Activated T-helper 1 cell treated with anti-CD3 and anti-CD28 coated beads, Interleukin-12 subunit alpha, Interleukin-12 subunit beta, Interleukin-2, Interleukin-4 antibody, amounts not matched to agents 30 ng/mL and 10 ng/mL and 1 ng/mL, durations not matched to agents 14 hours and 24 hours and 36 hours (primary cell): Measurements from ENCODE around the gene SIGLEC7. TPM values are rescaled to one million over a fixed set of nuclear protein-coding genes. Genes with fewer than 3 reads are reported as not detected.
A peak's percentile ranks its signal among the peaks of the same experiment; 100 is the strongest.

Source experiments
- DNase-seq: peaks from one replicate; pipeline ENCODE4 v3.0.0; 2021; ENCODE audit warnings: low spot score
- H3K27ac Mint-ChIP-seq: one replicate; pipeline ENCODE4 v1.8.0; 2021; ENCODE audit warnings: mild to moderate bottlenecking, mixed read lengths
- H3K27me3 Mint-ChIP-seq: one replicate; pipeline ENCODE4 v1.8.0; 2022; ENCODE audit warnings: mild to moderate bottlenecking, moderate library complexity, mixed read lengths; ENCODE audit not compliant: insufficient read depth
- H3K36me3 Mint-ChIP-seq: one replicate; pipeline ENCODE4 v1.8.0; 2021; ENCODE audit warnings: low read depth, mixed read lengths
- H3K4me1 Mint-ChIP-seq: one replicate; pipeline ENCODE4 v1.8.0; 2021; ENCODE audit warnings: low read depth, mixed read lengths
- H3K4me3 Mint-ChIP-seq: one replicate; pipeline ENCODE4 v1.8.0; 2021; ENCODE audit warnings: mild to moderate bottlenecking, moderate library complexity, mixed read lengths
- H3K9me3 Mint-ChIP-seq: one replicate; pipeline ENCODE4 v1.8.0; 2021; ENCODE audit warnings: mixed read lengths
- intact Hi-C: fragments of 100-400 bp; cut with micrococcal nuclease; formaldehyde crosslinking; loops from one replicate; pipeline ENCODE4 v1.15.1; 2024
- total RNA-seq: library from RNA; stranded (reverse); gene quantifications from 2 replicates; pipeline ENCODE4 v1.2.3, GENCODE V29; 2022

Gene SIGLEC7
- not detected in 2 replicates for total RNA-seq

DNA sequence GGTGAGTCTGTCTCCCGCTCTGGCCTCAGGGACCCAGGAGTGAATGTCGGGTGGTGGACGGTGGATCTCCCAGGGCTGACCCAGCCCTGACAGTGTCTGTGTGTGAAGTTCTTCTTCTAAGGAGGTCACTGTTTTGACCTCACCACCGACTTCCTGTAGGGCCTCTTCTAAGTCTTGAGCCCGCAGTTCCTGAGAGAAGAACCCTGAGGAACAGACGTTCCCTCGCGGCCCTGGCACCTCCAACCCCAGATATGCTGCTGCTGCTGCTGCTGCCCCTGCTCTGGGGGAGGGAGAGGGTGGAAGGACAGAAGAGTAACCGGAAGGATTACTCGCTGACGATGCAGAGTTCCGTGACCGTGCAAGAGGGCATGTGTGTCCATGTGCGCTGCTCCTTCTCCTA, at the start of gene SIGLEC7:
Gene SIGLEC7, plus strand, starts transcription at position 183 of the 400 bp plus-strand sequence. Its CDS starts 69 bp downstream, at position 252.
- peaks cover 2% of the 10 kb centered on the region for H3K27me3 Mint-ChIP-seq
- intact Hi-C loops: no loop called here
- peaks cover 5% of the 10 kb centered on the region for H3K4me1 Mint-ChIP-seq
- H3K9me3 Mint-ChIP-seq: no peaks in the 10 kb centered on the region
- H3K4me3 Mint-ChIP-seq: no peak within 1 kb of the TSS
- H3K27ac Mint-ChIP-seq: no peak within 1 kb of the TSS
- DNase-seq: no peak
- H3K36me3 Mint-ChIP-seq: no peaks in the 10 kb centered on the region

GRCh38 chr19:51093101-51093500, 49.0 kb upstream of the SIGLEC7 start:
- H3K27me3 Mint-ChIP-seq: no peaks in the 10 kb centered on the region
- peaks cover 7% of the 10 kb centered on the region for H3K36me3 Mint-ChIP-seq
- H3K9me3 Mint-ChIP-seq: no peaks in the 10 kb centered on the region
- peaks cover 9% of the 10 kb centered on the region for H3K4me1 Mint-ChIP-seq
- no peak overlapping the region for H3K27ac Mint-ChIP-seq
- intact Hi-C loops: no loop called here
- no peak overlapping the region for H3K4me3 Mint-ChIP-seq
- no peak for DNase-seq

DNA sequence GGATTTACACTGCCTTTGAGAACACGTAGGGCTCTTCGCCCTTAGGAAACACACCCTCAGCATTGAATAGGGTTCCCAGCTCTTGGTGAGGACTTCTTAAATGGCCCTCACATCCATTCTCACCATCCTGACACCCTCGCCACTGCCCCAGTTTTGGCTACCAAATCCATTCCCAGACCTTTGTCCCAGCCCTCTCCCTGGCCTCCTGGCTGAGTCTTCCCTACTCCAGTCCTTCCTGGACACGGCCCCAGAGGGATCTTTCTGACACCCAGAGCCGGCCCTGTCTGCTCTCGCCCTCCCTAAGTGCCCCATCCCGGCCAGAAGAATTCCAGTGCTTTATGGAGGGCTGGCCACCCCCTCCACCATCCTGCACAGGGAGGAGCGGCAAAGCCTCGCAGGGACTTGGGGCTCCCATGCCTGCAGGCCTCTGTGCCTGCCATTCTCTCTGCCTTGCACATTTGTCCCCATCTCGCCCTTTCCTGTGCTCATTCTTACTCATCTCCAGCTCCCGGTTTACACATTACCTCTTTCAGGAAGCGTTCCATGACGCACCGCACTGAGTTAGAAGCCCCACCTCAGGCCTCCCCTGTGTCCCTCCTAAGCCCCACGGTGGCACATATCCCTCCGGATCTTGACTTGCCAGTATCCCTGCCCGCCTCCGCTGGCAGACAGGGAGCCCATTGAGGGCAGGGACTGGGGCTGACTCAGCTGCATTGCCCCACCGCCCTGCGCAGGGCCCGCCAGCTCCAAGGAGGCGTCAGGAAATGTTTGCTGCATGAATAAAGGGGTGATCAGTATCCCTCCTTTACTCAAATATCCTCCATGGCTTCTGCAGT, 48.4 kb upstream of the SIGLEC7 start:
- no peaks in the 10 kb centered on the region for H3K27me3 Mint-ChIP-seq
- no peak overlapping the region for H3K27ac Mint-ChIP-seq
- H3K36me3 Mint-ChIP-seq: peaks cover 7% of the 10 kb centered on the region
- intact Hi-C loops: loop anchor here (2.0 kb wide), 1 partner anchor 163 kb away; no protein-coding TSS in a partner anchor
- H3K9me3 Mint-ChIP-seq: no peaks in the 10 kb centered on the region
- peaks cover 9% of the 10 kb centered on the region for H3K4me1 Mint-ChIP-seq
- H3K4me3 Mint-ChIP-seq: no peak overlapping the region
- DNase-seq: no peak

GRCh38 chr19:51094696-51095279, 47.3 kb upstream of the SIGLEC7 start:
- intact Hi-C loops: loop anchor here (2.0 kb wide), 1 partner anchor 164 kb away; no protein-coding TSS in a partner anchor
- Mint-ChIP-seq H3K4me1 (peaks cover 12% of the 10 kb centered on the region), H3K36me3 (peaks cover 12% of the 10 kb centered on the region), H3K4me3 (no peak overlapping the region), H3K27ac (no peak overlapping the region), H3K9me3 (no peaks in the 10 kb centered on the region), H3K27me3 (no peaks in the 10 kb centered on the region)
- DNase-seq: no peak

DNA sequence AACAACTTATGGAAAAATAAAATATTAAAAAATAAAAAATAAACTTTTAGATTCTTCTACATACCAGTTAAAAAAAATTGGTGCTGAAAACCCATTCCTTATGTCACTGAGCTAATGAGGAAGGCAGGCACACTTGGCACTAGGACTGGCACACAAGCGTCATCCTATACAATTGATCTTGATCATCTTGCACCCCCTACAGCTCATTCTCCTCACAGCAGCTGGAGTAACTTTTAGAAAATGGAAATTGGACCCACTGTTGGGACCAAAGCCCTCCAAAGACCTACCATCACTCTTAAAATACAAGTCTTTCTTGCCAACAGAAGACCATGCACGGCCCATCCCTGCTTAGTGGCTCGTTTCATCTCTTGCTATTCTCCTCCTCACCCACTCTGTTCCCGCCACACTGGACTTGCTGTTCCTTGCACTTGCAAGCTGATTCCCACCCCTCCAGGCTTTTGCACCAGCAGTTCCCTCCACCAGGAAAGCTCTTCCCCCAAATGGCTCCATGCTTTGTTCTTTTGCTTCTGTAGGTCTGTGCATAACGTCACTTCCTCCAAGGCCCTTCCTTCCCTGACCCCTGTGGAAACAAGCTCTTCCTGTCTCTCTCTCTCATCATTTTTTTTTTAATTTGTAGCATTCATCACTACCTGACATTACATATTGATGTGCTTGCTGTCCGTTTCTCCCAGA, 45.5 kb upstream of the SIGLEC7 start:
- H3K9me3 Mint-ChIP-seq: no peaks in the 10 kb centered on the region
- H3K36me3 Mint-ChIP-seq: peaks cover 15% of the 10 kb centered on the region
- intact Hi-C loops: loop anchor here (1.0 kb wide), 1 partner anchor 12 kb away; the partner anchor contains the start of gene CTU1
- no peaks in the 10 kb centered on the region for H3K27me3 Mint-ChIP-seq
- no peak overlapping the region for H3K27ac Mint-ChIP-seq
- no peak for DNase-seq
- H3K4me1 Mint-ChIP-seq: peaks cover 14% of the 10 kb centered on the region
- no peak overlapping the region for H3K4me3 Mint-ChIP-seq

DNA sequence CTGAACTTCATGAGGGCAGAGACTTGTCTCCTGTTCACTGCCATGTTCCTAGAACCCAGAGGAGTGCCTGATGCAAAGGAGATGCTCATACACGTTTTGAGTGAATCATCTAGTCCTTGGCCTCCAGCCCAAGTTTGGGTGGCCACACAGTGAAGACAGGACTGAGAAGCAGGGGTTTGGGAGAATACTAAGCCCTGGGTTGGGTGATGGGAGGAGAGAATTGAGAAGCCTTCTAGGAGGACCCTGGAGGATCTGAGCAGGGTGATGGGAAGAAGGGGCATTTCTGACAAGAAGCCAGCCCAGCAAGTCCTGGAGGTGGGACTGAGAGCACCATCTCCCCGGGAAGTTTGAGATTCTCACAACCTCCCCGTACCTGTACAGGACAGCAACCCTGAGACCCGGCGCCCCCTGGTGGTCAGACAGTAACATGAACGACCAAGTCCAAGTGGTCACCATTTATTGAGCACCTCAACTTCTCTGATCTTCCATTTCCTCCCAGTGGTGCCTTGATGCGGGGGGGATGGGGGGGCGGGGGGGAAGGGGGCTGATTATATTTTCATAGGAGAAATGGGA, 44.8 kb upstream of the SIGLEC7 start:
- peak overlapping the region; percentile 16 for H3K27ac Mint-ChIP-seq
- no peak overlapping the region for H3K4me3 Mint-ChIP-seq
- no peaks in the 10 kb centered on the region for H3K27me3 Mint-ChIP-seq
- intact Hi-C loops: loop anchor here (1.0 kb wide), 1 partner anchor 11 kb away; the partner anchor contains the start of gene CTU1
- H3K36me3 Mint-ChIP-seq: peaks cover 16% of the 10 kb centered on the region
- DNase-seq: peak; percentile 27
- H3K9me3 Mint-ChIP-seq: no peaks in the 10 kb centered on the region
- peaks cover 14% of the 10 kb centered on the region for H3K4me1 Mint-ChIP-seq

DNA sequence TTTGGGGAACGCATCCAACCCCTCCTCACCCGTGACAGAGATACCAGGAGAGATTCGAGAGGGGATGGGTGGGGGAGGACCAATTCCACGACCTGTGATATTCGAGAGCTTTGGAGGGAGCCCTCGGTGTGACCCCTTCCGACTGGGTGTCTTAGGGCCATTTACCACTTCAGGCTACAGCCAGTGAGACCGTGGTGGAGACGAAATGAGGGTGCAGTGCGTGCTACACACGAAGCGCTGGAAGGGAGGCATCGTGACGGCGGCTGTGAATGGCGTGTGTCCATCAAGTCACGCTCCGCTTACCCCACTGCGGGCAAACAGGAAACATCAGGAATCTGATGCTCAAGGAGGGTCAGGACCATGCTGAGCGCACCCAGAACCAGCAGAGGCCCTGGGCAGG, 44.3 kb upstream of the SIGLEC7 start:
- intact Hi-C loops: loop anchor here (1.0 kb wide), 1 partner anchor 11 kb away; the partner anchor contains the start of gene CTU1
- Mint-ChIP-seq H3K4me3 (no peak overlapping the region), H3K9me3 (no peaks in the 10 kb centered on the region), H3K4me1 (peaks cover 17% of the 10 kb centered on the region), H3K36me3 (peaks cover 19% of the 10 kb centered on the region), H3K27me3 (no peaks in the 10 kb centered on the region), H3K27ac (no peak overlapping the region)
- no peak for DNase-seq

DNA sequence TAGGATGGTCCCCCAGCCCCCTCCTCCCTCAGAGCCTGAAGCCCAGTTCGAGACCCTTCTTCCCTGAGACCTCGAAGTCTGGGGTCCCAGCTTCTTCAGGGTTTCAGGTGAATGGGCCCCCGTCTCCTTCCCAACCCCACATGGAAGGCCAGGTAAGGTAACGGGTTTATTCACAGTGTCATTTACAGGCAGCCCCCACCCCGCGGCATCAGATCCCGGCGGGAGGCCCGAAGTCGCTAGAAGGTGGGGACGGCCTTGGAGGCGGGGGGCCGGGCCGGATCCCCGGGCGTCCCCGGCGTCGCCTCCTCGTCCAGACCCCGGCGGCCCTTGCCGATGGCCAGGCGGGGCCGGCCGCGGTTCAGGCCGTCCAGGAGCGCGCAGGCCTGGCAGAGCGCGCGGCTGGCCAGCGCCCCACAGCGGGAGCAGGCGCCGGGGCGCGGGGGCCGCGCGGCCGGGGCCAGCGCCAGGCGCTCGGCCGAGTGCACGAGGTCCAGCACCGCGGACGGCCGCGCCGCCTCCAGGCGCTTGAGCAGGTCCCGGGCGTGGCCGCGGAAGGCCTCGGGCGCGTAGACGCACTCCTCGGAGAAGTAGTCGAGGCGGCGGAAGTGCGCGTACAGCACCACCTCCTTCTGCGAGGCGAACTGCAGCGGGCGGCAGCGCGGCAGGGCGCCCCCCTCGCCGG, 43.6 kb upstream of the SIGLEC7 start:
- intact Hi-C loops: no loop called here
- H3K27ac Mint-ChIP-seq: no peak overlapping the region
- peak; percentile 16 for DNase-seq
- H3K9me3 Mint-ChIP-seq: no peaks in the 10 kb centered on the region
- peaks cover 19% of the 10 kb centered on the region for H3K4me1 Mint-ChIP-seq
- H3K4me3 Mint-ChIP-seq: no peak overlapping the region
- no peaks in the 10 kb centered on the region for H3K27me3 Mint-ChIP-seq
- H3K36me3 Mint-ChIP-seq: peaks cover 25% of the 10 kb centered on the region

DNA sequence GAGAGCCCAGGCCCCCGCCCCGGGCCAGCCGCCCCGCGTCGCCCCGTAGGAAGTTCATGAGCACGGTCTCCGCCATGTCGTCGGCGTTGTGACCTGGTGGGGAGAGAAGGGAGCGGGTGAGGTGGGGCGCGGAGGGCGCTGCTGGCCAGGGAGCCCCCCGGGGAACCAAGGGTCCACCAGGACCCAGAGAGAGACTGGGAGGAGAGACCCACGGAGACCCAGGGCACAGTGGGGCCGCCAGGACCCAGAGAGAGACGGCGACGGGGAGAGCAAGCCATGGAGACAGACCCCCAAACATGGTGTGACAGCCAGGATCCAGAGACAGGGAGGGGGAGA, 43.1 kb upstream of the SIGLEC7 start:
- no peak overlapping the region for H3K4me3 Mint-ChIP-seq
- peaks cover 19% of the 10 kb centered on the region for H3K4me1 Mint-ChIP-seq
- DNase-seq: no peak
- H3K27ac Mint-ChIP-seq: no peak overlapping the region
- H3K27me3 Mint-ChIP-seq: no peaks in the 10 kb centered on the region
- intact Hi-C loops: no loop called here
- H3K9me3 Mint-ChIP-seq: no peaks in the 10 kb centered on the region
- H3K36me3 Mint-ChIP-seq: peaks cover 27% of the 10 kb centered on the region

- no peaks in the 10 kb centered on the region for H3K9me3 Mint-ChIP-seq
- peaks cover 24% of the 10 kb centered on the region for H3K4me1 Mint-ChIP-seq
- H3K36me3 Mint-ChIP-seq: peaks cover 30% of the 10 kb centered on the region
- no peak for DNase-seq
- intact Hi-C loops: no loop called here
- H3K27ac Mint-ChIP-seq: no peak overlapping the region
- H3K4me3 Mint-ChIP-seq: no peak overlapping the region
- no peaks in the 10 kb centered on the region for H3K27me3 Mint-ChIP-seq
Observed at GRCh38 chr19:51100601-51101000, 41.5 kb upstream of the SIGLEC7 start.

DNA sequence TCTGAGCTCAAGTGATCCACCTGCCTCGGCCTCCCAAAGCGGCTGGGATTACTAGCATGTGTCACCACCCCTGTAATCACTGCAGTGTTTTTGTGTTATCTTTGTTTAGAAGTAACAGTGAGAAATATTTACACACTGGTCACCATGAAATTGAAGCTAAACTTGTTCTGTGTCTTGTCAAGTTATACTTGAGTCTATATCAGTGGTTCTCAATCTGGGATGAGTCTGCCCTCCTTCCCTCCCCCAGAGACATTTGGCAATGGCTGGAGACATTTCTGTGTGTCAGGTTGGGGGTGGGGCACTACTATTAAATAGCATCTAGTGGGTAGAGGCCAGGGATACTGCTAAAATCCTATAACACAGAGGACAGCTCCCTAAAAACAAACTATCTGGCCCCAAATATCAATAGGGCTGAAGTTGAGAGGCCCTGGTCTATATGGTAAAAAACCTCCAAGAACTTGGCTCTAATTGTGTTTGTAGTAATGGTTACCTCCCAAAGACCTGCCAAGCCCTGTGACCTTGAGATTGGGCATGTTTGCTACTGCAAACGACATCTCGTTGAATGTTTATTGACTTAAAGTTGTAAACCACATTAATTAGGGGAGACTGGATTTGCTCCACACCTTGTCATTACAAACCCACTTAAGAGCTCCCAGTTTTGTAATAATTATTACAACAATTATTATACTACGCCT, 40.8 kb upstream of the SIGLEC7 start:
- Mint-ChIP-seq H3K9me3 (no peaks in the 10 kb centered on the region), H3K27ac (no peak overlapping the region), H3K27me3 (no peaks in the 10 kb centered on the region), H3K4me1 (peaks cover 31% of the 10 kb centered on the region), H3K4me3 (no peak overlapping the region), H3K36me3 (peaks cover 30% of the 10 kb centered on the region)
- DNase-seq: no peak
- intact Hi-C loops: no loop called here

DNA sequence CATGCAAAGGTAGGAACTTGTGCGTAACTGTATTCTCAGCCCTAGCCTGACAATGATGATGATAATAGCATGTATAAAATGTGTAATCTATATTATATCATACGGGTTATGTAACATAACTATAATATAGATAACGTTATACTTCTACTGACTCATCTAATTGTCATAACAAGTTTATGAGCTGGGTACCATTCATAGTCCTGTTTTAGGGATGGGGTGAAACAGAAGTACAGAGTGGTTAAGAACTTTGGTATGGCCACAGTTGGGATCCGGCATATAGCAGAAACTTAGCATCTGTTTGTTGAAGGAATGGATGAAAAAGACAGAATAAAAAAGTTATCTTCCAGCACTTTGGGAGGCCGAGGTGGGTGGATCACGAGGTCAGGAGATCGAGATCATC, 39.1 kb upstream of the SIGLEC7 start:
- Mint-ChIP-seq H3K4me3 (no peak overlapping the region), H3K36me3 (peaks cover 27% of the 10 kb centered on the region), H3K9me3 (no peaks in the 10 kb centered on the region), H3K27me3 (no peaks in the 10 kb centered on the region), H3K4me1 (peaks cover 34% of the 10 kb centered on the region), H3K27ac (no peak overlapping the region)
- DNase-seq: no peak
- intact Hi-C loops: no loop called here
